Keratinocyte (primary cell): ENCODE data around the gene ABTB1. TPM values are rescaled to one million over a fixed set of nuclear protein-coding genes. Genes with fewer than 3 reads are reported as not detected.

Source experiments
- DNase-seq: peaks from one replicate; pipeline ENCODE4 v3.0.0-alpha.2; 2011; ENCODE audit warnings: low read depth, missing footprints, low spot score
- FAIRE-seq: peaks from 2 replicates; lab custom pipeline; 2011; peaks lifted over from hg19 to GRCh38; lab: Jason Lieb, UNC
- H2AFZ ChIP-seq: 2 replicates; pipeline ENCODE4 v1.6.0; 2012; ENCODE audit warnings: low read length, control low read depth, inconsistent platforms; ENCODE audit not compliant: control insufficient read depth
- H3K27ac ChIP-seq: 2 replicates; pipeline ENCODE4 v1.5.1; 2011; ENCODE audit warnings: low read length; ENCODE audit not compliant: control insufficient read depth, insufficient read depth
- H3K27me3 ChIP-seq: 3 replicates; pipeline ENCODE4 v1.6.0; 2011; ENCODE audit warnings: low read length; ENCODE audit not compliant: control insufficient read depth, insufficient read depth; ENCODE audit errors: extremely low read depth
- H3K36me3 ChIP-seq, 2 experiments: 2 replicates in 1 of 2; 3 replicates in 1 of 2; pipeline ENCODE4 v1.5.1; 2011; ENCODE audit warnings: low read length in 2 of 2, mild to moderate bottlenecking in 1 of 2; ENCODE audit not compliant: control insufficient read depth in 2 of 2, insufficient read depth in 2 of 2; ENCODE audit errors: extremely low read depth in 1 of 2
- H3K4me1 ChIP-seq: 3 replicates; pipeline ENCODE4 v1.5.1; 2011; ENCODE audit warnings: low read length; ENCODE audit not compliant: control insufficient read depth, insufficient read depth; ENCODE audit errors: extremely low read depth
- H3K4me2 ChIP-seq: 3 replicates; pipeline ENCODE4 v1.6.0; 2011; ENCODE audit warnings: low read depth, low read length; ENCODE audit not compliant: control insufficient read depth, insufficient read depth; ENCODE audit errors: extremely low read depth
- H3K4me3 ChIP-seq, 3 experiments: fragments of 200-600 bp in 1 of 3; sonication (generic) in 1 of 3; 2 replicates in 2 of 3; 3 replicates in 1 of 3; pipeline ENCODE4 v1.5.1; 2011 to 2016; ENCODE audit warnings: low read length in 3 of 3, mild to moderate bottlenecking in 3 of 3, control low read depth in 2 of 3, inconsistent platforms in 1 of 3, low read depth in 1 of 3, mixed read lengths in 1 of 3, mixed run types in 1 of 3, moderate library complexity in 1 of 3; ENCODE audit not compliant: control insufficient read depth in 2 of 3, insufficient read depth in 2 of 3; ENCODE audit errors: extremely low read depth in 1 of 3
- H3K79me2 ChIP-seq: 2 replicates; pipeline ENCODE4 v1.6.0; 2012; ENCODE audit warnings: low read length; ENCODE audit not compliant: control insufficient read depth, insufficient read depth
- H3K9ac ChIP-seq: 3 replicates; pipeline ENCODE4 v1.6.0; 2011; ENCODE audit warnings: low read length; ENCODE audit not compliant: control insufficient read depth, insufficient read depth; ENCODE audit errors: extremely low read depth
- H3K9me1 ChIP-seq: 3 replicates; pipeline ENCODE4 v1.6.0; 2011; ENCODE audit warnings: low read length; ENCODE audit not compliant: control insufficient read depth, insufficient read depth; ENCODE audit errors: extremely low read depth
- H3K9me3 ChIP-seq: 2 replicates; pipeline ENCODE4 v1.5.1; 2012; ENCODE audit warnings: low read depth, low read length; ENCODE audit not compliant: control insufficient read depth
- H4K20me1 ChIP-seq: 3 replicates; pipeline ENCODE4 v1.6.0; 2011; ENCODE audit warnings: low read length; ENCODE audit not compliant: control insufficient read depth, insufficient read depth; ENCODE audit errors: extremely low read depth
- CTCF ChIP-seq, 3 experiments: IDR thresholded peaks in 1 of 3; conservative IDR thresholded peaks in 1 of 3; optimal IDR thresholded peaks in 1 of 3; 2 replicates in 2 of 3; 3 replicates in 1 of 3; pipeline versions ENCODE3 to v1.5.1; 2011; ENCODE audit warnings: low read length in 3 of 3, mild to moderate bottlenecking in 3 of 3, moderate library complexity in 2 of 3, control low read depth in 1 of 3, inconsistent platforms in 1 of 3; ENCODE audit not compliant: insufficient read depth in 2 of 3; ENCODE audit errors: extremely low read depth in 1 of 3
- EZH2 ChIP-seq: IDR thresholded peaks from one replicate; pipeline ENCODE4 v1.6.1; 2012; ENCODE audit warnings: inconsistent platforms, mild to moderate bottlenecking, low read length, moderate library complexity
- dilution Hi-C: fragments of 300-500 bp; cut with MboI; formaldehyde crosslinking; loops from one replicate; pipeline ENCODE4 v1.7.0; 2020; ENCODE audit warnings: low sequenced_read_pairs; ENCODE audit not compliant: extremely low pct_ligation_motif_present
- polyA plus RNA-seq, 5 experiments: library from polyadenylated mRNA; depleted of rRNA in 3 of 5; stranded (reverse) in 3 of 5; stranded (forward) in 1 of 5; unstranded in 1 of 5; fragments of >200 nt; gene quantifications; 1 replicate in 1 of 5; 2 replicates in 3 of 5; 3 replicates in 1 of 5; pipeline versions ENCODE4 v1.2.1 to v1.2.3, GENCODE V29; 2011 to 2012; ENCODE audit warnings: missing spikeins in 2 of 5, low read depth in 1 of 5, low replicate concordance in 1 of 5

Gene ABTB1
- polyA plus RNA-seq, 1 donor (not counting 4 experiments of a cell fraction or from before 2014, with no cell fraction given), result 11.6 TPM

GRCh38 chr3:127728417-127729015 is 55.8 kb downstream of the ABTB1 start:
- FAIRE-seq (no peak), DNase-seq (no peak)
- Histone ChIP-seq H3K9me1 (no peaks in the 10 kb centered on the region), H3K4me2 (no peak overlapping the region), H3K4me3 (no peak overlapping the region), H3K9me3 (no peaks in the 10 kb centered on the region), H3K27ac (no peak overlapping the region), H4K20me1 (no peaks in the 10 kb centered on the region), H3K4me1 (no peaks in the 10 kb centered on the region), H3K36me3 (peaks cover 0 to 3% of the 10 kb centered on the region in 2 experiments), H3K27me3 (no peaks in the 10 kb centered on the region), H3K9ac (no peak overlapping the region), H3K79me2 (no peaks in the 10 kb centered on the region), H2AFZ (no peak overlapping the region)
- TF ChIP-seq CTCF (optimal IDR thresholded peaks at IDR 0.05 in 1 of 3, IDR thresholded peaks at IDR 0.05 in 1 of 3, conservative IDR thresholded peaks at IDR 0.05 in 1 of 3; ENCODE audit: extremely low read depth in 1 of 3, insufficient read depth in 2 of 3, low read length in 3 of 3), result no peak
- TF ChIP-seq EZH2, result no peak
- dilution Hi-C loops, result no loop called here

DNA sequence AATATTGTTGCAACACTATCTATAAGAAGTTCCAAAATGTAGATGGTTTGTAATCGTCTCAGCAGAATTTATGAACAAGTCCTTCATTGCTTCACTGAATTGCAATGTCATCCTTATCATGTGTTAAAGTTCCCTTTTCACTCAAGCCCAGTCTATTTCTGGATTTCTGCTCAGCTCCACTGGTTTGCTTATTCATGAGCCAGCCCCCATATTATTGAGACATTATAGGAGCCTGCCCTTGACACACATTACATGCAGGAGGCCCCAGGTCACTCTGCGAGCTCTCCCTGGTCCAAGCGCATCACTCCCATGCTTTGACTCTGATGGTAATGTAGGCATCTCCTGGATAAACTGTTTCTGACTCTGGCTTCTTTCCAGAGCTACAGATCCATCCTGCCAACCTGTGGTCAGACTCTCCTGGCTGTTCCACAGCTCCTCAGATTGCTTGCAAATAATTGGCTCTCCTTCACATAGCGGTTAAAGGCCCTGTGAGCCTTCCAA is 56.9 kb downstream of the ABTB1 start:
- H3K9me3 ChIP-seq, result no peaks in the 10 kb centered on the region
- no peak overlapping the region for H3K27ac ChIP-seq
- H3K9me1 ChIP-seq, result peaks cover 4% of the 10 kb centered on the region
- no peaks in the 10 kb centered on the region for H4K20me1 ChIP-seq
- peaks cover 0 to 5% of the 10 kb centered on the region in 2 experiments for H3K36me3 ChIP-seq
- peaks cover 7% of the 10 kb centered on the region for H3K4me1 ChIP-seq
- TF ChIP-seq CTCF (optimal IDR thresholded peaks at IDR 0.05 in 1 of 3, IDR thresholded peaks at IDR 0.05 in 1 of 3, conservative IDR thresholded peaks at IDR 0.05 in 1 of 3; ENCODE audit: extremely low read depth in 1 of 3, insufficient read depth in 2 of 3, low read length in 3 of 3), result no peak
- no peak for TF ChIP-seq EZH2
- no peak overlapping the region for H3K4me3 ChIP-seq
- dilution Hi-C loops, result no loop called here
- no peak overlapping the region for H3K9ac ChIP-seq
- FAIRE-seq (no peak), DNase-seq (no peak)
- H2AFZ ChIP-seq, result no peak overlapping the region
- H3K27me3 ChIP-seq, result no peaks in the 10 kb centered on the region
- no peak overlapping the region for H3K4me2 ChIP-seq
- no peaks in the 10 kb centered on the region for H3K79me2 ChIP-seq
